ENCODE results near the gene MRPL58. TPM values are rescaled to one million over a fixed set of nuclear protein-coding genes. Genes with fewer than 3 reads are reported as not detected.
"Not testable (repeated sequence)": the region's sequence is repeated elsewhere in the genome, so short reads cannot be mapped to it uniquely, and the experiment has no call there.

Gene MRPL58
- total RNA-seq, 1 experiment from 2014 or later: 55.2 TPM

- H3K4me1 ChIP-seq (ENCODE audit: control insufficient read depth, insufficient read depth, low read length): peaks cover 4% of the 10 kb centered on the region; the same call in 1 of the 2 replicates
- no peak for DNase-seq (ENCODE audit: low read depth, low spot score)
- no TSS peak for BruUV-seq (replicated peaks)
- H3K27ac ChIP-seq (ENCODE audit: low read length): no peak overlapping the region
- ChIA-PET CTCF (interaction anchor here (1.3 kb wide), 1 partner anchor 10 kb away, joined by 4 read pairs; no protein-coding TSS in a partner anchor), POLR2A (no interaction called here)
- no peaks in the 10 kb centered on the region for H3K27me3 ChIP-seq (ENCODE audit: control insufficient read depth, insufficient read depth, low read length)
- H3K9me3 ChIP-seq (ENCODE audit: control insufficient read depth, insufficient read depth, low read depth, low read length): no peaks in the 10 kb centered on the region
- intact Hi-C loops (cut with micrococcal nuclease; ENCODE audit: unreplicated experiment): no loop called here
- ATAC-seq: no peak
- H3K4me3 ChIP-seq (ENCODE audit: low read depth in 2 of 2, low read length in 2 of 2): no peak overlapping the region
- H3K36me3 ChIP-seq (ENCODE audit: control insufficient read depth, insufficient read depth, low read length): no peaks in the 10 kb centered on the region
- in situ Hi-C loops (cut with HindIII; ENCODE audit: low pct_unique_long_range_greater_than_20kb, low sequenced_read_pairs): no loop called here
- TF ChIP-seq SIN3A (IDR thresholded peaks at IDR 0.05; ENCODE audit: borderline replicate concordance, insufficient read depth, low read depth, low read length) (no peak), REST (IDR thresholded peaks at IDR 0.05; ENCODE audit: insufficient read depth in 1 of 2, low read depth in 2 of 2, low read length in 1 of 2) (no peak), POLR2AphosphoS5 (IDR thresholded peaks at IDR 0.05; ENCODE audit: low read depth, low read length) (no peak), TCF7L2 (IDR thresholded peaks at IDR 0.05; ENCODE audit: low read depth, low read length) (no peak), CTCF (IDR thresholded peaks at IDR 0.05) (no peak)
Observed at GRCh38 chr17:74968361-74968780, 44.1 kb upstream of the MRPL58 start.

- H3K9me3 ChIP-seq (ENCODE audit: control insufficient read depth, insufficient read depth, low read depth, low read length); intact Hi-C loops (cut with micrococcal nuclease; ENCODE audit: unreplicated experiment); H3K27ac ChIP-seq (ENCODE audit: low read length); H3K4me3 ChIP-seq (ENCODE audit: low read depth in 2 of 2, low read length in 2 of 2); DNase-seq (ENCODE audit: low read depth, low spot score); ATAC-seq; H3K36me3 ChIP-seq (ENCODE audit: control insufficient read depth, insufficient read depth, low read length); in situ Hi-C loops (cut with HindIII; ENCODE audit: low pct_unique_long_range_greater_than_20kb, low sequenced_read_pairs); H3K27me3 ChIP-seq (ENCODE audit: control insufficient read depth, insufficient read depth, low read length); H3K4me1 ChIP-seq (ENCODE audit: control insufficient read depth, insufficient read depth, low read length); BruUV-seq (replicated peaks): not testable (repeated sequence)
- POLR2A ChIA-PET: interaction anchor here (0.6 kb wide), 2 partner anchors 96 to 436 kb away, joined by 4 read pairs; partner anchors contain the start of gene GRB2
- CTCF ChIA-PET: interaction anchor here (0.6 to 1.3 kb wide), 2 partner anchors 11 to 262 kb away, joined by 4 to 5 read pairs; no protein-coding TSS in a partner anchor
Observed at GRCh38 chr17:74969501-74969900, 43.0 kb upstream of the MRPL58 start.

- TF ChIP-seq POLR2AphosphoS5 (IDR thresholded peaks at IDR 0.05; ENCODE audit: low read depth, low read length): no peak
- no peak for TF ChIP-seq CTCF (IDR thresholded peaks at IDR 0.05)
- TF ChIP-seq TCF7L2 (IDR thresholded peaks at IDR 0.05; ENCODE audit: low read depth, low read length): no peak
- TF ChIP-seq SIN3A (IDR thresholded peaks at IDR 0.05; ENCODE audit: borderline replicate concordance, insufficient read depth, low read depth, low read length): no peak
- TF ChIP-seq REST (IDR thresholded peaks at IDR 0.05; ENCODE audit: insufficient read depth in 1 of 2, low read depth in 2 of 2, low read length in 1 of 2): no peak
- ChIA-PET POLR2A (interaction anchor here (0.6 kb wide), 2 partner anchors 97 to 435 kb away, joined by 4 read pairs; partner anchors contain the start of gene GRB2), CTCF (interaction anchor here (1.8 kb wide), 1 partner anchor 8 kb away, joined by 10 read pairs; no protein-coding TSS in a partner anchor)
- H3K27ac ChIP-seq (ENCODE audit: low read length): no peak overlapping the region
- in situ Hi-C loops (cut with HindIII; ENCODE audit: low pct_unique_long_range_greater_than_20kb, low sequenced_read_pairs): no loop called here
- H3K36me3 ChIP-seq (ENCODE audit: control insufficient read depth, insufficient read depth, low read length): no peaks in the 10 kb centered on the region
- intact Hi-C loops (cut with micrococcal nuclease; ENCODE audit: unreplicated experiment): loop anchor here (10.0 kb wide), 1 partner anchor 134 kb away; the partner anchor contains the start of gene ARMC7
- H3K4me3 ChIP-seq (ENCODE audit: low read depth in 2 of 2, low read length in 2 of 2): no peak overlapping the region
- no peaks in the 10 kb centered on the region for H3K27me3 ChIP-seq (ENCODE audit: control insufficient read depth, insufficient read depth, low read length)
- no TSS peak for BruUV-seq (replicated peaks)
- ATAC-seq: peak; percentile 6; the same call in 1 of the 2 replicates
- no peaks in the 10 kb centered on the region for H3K9me3 ChIP-seq (ENCODE audit: control insufficient read depth, insufficient read depth, low read depth, low read length)
- peaks cover 4% of the 10 kb centered on the region; the same call in 1 of the 2 replicates for H3K4me1 ChIP-seq (ENCODE audit: control insufficient read depth, insufficient read depth, low read length)
- DNase-seq (ENCODE audit: low read depth, low spot score): no peak
Observed at GRCh38 chr17:74970395-74970794, 42.1 kb upstream of the MRPL58 start.
